ENCODE results near the gene BPHL.
"Not testable (repeated sequence)": the region's sequence is repeated elsewhere in the genome, so short reads cannot be mapped to it uniquely, and the experiment has no call there.

The BPHL gene

GRCh38 chr6:3118353-3119039, at the start of gene BPHL:
Gene BPHL (plus strand): TSS chr6:3118711. CDS start chr6:3118741, 30 bp downstream.
- DNase-seq (ENCODE audit: low read depth in 2 of 2): peak; percentile 97 to 100

GRCh38 chr6:3071568-3071967, 46.9 kb upstream of the BPHL start:
- DNase-seq (ENCODE audit: low read depth in 2 of 2): no peak

GRCh38 chr6:3072798-3073197, 45.7 kb upstream of the BPHL start:
- DNase-seq (ENCODE audit: low read depth in 2 of 2): no peak

GRCh38 chr6:3073382-3073781, 45.1 kb upstream of the BPHL start:
- DNase-seq (ENCODE audit: low read depth in 2 of 2): no peak

- DNase-seq (ENCODE audit: low read depth in 2 of 2): no peak
These were observed 42.8 kb upstream of the BPHL start for GRCh38 chr6:3075772-3076113.

GRCh38 chr6:3076320-3076719, 42.2 kb upstream of the BPHL start:
- DNase-seq (ENCODE audit: low read depth in 2 of 2): no peak

- DNase-seq (ENCODE audit: low read depth in 2 of 2): no peak
These were observed 41.1 kb upstream of the BPHL start for GRCh38 chr6:3077430-3077829.

GRCh38 chr6:3078952-3079351, 39.6 kb upstream of the BPHL start:
- DNase-seq (ENCODE audit: low read depth in 2 of 2): not testable (repeated sequence)

GRCh38 chr6:3079682-3080081, 38.8 kb upstream of the BPHL start:
- no peak for DNase-seq (ENCODE audit: low read depth in 2 of 2)

- no peak for DNase-seq (ENCODE audit: low read depth in 2 of 2)
These were observed 36.6 kb upstream of the BPHL start for GRCh38 chr6:3081960-3082359.

GRCh38 chr6:3085074-3085473, 33.4 kb upstream of the BPHL start:
- no peak for DNase-seq (ENCODE audit: low read depth in 2 of 2)

GRCh38 chr6:3086282-3086946, 32.1 kb upstream of the BPHL start:
- no peak for DNase-seq (ENCODE audit: low read depth in 2 of 2)

- no peak for DNase-seq (ENCODE audit: low read depth in 2 of 2)
These were observed 30.1 kb upstream of the BPHL start for GRCh38 chr6:3088446-3088845.

- DNase-seq (ENCODE audit: low read depth in 2 of 2): no peak
These were observed 29.5 kb upstream of the BPHL start for GRCh38 chr6:3088968-3089367.

- no peak for DNase-seq (ENCODE audit: low read depth in 2 of 2)
These were observed 28.5 kb upstream of the BPHL start for GRCh38 chr6:3090013-3090412.

- no peak for DNase-seq (ENCODE audit: low read depth in 2 of 2)
These were observed 23.7 kb upstream of the BPHL start for GRCh38 chr6:3094815-3095214.

- DNase-seq (ENCODE audit: low read depth in 2 of 2): no peak
These were observed 15.6 kb upstream of the BPHL start for GRCh38 chr6:3102875-3103274.

- DNase-seq (ENCODE audit: low read depth in 2 of 2): no peak
These were observed 9.6 kb upstream of the BPHL start for GRCh38 chr6:3108746-3109414.

- no peak for DNase-seq (ENCODE audit: low read depth in 2 of 2)
These were observed 8.8 kb upstream of the BPHL start for GRCh38 chr6:3109761-3110160.

- DNase-seq (ENCODE audit: low read depth in 2 of 2): no peak
These were observed 4.1 kb upstream of the BPHL start for GRCh38 chr6:3114377-3114776.

- no peak for DNase-seq (ENCODE audit: low read depth in 2 of 2)
These were observed 579 bp upstream of the BPHL start for GRCh38 chr6:3117912-3118352.

- DNase-seq (ENCODE audit: low read depth in 2 of 2): no peak
These were observed 671 bp downstream of the BPHL start for GRCh38 chr6:3119040-3119723.

- no peak for DNase-seq (ENCODE audit: low read depth in 2 of 2)
These were observed 2.2 kb downstream of the BPHL start for GRCh38 chr6:3120765-3121089.
